ENCODE results near the gene SNRNP40. TPM values are rescaled to one million over a fixed set of nuclear protein-coding genes. Genes with fewer than 3 reads are reported as not detected.

Gene SNRNP40
- total and polyA plus RNA-seq, 9 donors: 26.0 to 62.3 (median 43.2) TPM

DNA sequence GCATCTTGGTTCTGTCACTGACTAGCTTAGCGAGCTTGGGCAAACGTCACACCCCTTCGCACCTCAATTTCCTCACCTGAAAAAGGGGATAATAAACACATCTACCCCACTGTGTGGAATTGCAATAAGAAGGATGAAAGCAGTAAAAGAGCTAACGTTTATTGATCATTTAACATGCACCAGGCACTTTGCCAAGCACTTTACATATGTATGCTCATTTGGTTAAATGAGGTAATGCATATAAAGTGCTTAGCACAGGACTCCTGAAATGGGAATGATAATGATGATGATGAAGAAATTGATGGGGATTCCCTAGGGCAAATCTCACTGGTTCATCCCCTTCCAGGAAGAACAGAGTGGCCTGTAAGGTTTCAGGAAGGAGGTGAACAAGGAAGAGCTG lies 61.7 kb downstream of the SNRNP40 start:
- WGBS, 3 donors: 54 to 73% (median 63%) methylated on average over 4 of the region's 4 CpGs
- intact Hi-C loops (cut with DNase I): no loop called here
- TF ChIP-seq, protein P1, sequence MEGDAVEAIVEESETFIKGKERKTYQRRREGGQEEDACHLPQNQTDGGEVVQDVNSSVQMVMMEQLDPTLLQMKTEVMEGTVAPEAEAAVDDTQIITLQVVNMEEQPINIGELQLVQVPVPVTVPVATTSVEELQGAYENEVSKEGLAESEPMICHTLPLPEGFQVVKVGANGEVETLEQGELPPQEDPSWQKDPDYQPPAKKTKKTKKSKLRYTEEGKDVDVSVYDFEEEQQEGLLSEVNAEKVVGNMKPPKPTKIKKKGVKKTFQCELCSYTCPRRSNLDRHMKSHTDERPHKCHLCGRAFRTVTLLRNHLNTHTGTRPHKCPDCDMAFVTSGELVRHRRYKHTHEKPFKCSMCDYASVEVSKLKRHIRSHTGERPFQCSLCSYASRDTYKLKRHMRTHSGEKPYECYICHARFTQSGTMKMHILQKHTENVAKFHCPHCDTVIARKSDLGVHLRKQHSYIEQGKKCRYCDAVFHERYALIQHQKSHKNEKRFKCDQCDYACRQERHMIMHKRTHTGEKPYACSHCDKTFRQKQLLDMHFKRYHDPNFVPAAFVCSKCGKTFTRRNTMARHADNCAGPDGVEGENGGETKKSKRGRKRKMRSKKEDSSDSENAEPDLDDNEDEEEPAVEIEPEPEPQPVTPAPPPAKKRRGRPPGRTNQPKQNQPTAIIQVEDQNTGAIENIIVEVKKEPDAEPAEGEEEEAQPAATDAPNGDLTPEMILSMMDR (IDR thresholded peaks at IDR 0.05): no peak
- TF ChIP-seq POLR2A (IDR thresholded peaks at IDR 0.05) (no peak), EP300 (IDR thresholded peaks at IDR 0.05) (no peak)
- Histone ChIP-seq H3K27ac (no peak overlapping the region), H3K4me1 (ENCODE audit: insufficient read depth) (no peaks in the 10 kb centered on the region), H3K4me3 (no peak overlapping the region), H3K36me3 (no peaks in the 10 kb centered on the region), H3K9me3 (no peaks in the 10 kb centered on the region), H3K27me3 (no peaks in the 10 kb centered on the region)
- no peak for DNase-seq

DNA sequence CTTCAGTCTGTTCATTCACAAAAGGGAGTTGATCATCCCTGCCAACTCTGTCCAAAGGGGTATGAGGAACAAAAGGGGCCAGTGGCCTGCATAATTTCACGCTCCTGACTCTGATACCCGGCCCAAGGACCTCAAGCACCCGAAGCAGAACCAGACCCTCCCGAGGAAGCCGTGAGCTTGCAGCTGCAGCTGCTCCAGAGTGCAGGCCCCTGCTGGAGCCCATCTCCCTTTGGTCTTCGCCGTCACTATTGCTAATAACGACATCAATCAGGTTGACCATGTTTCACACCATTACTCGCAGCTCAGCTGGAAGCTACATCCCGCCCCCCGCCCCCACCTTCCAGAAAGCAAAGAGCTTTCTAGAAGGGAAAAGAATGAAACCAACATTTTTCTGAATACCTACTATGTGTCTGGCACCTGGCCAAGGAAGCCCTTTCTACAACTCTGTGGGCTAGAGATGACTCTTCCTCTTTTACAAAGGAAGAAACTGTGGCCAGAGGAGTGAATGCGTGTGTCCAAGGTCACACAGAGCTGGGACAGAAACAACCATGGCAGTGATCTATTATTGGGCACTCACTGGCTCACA lies 62.4 kb downstream of the SNRNP40 start:
- intact Hi-C loops (cut with DNase I): no loop called here
- Histone ChIP-seq H3K9me3 (no peaks in the 10 kb centered on the region), H3K27me3 (no peaks in the 10 kb centered on the region), H3K36me3 (no peaks in the 10 kb centered on the region), H3K4me1 (ENCODE audit: insufficient read depth) (no peaks in the 10 kb centered on the region), H3K27ac (no peak overlapping the region), H3K4me3 (no peak overlapping the region)
- DNase-seq: no peak
- TF ChIP-seq, protein P1 (IDR thresholded peaks at IDR 0.05): no peak
- TF ChIP-seq POLR2A (IDR thresholded peaks at IDR 0.05) (no peak), EP300 (IDR thresholded peaks at IDR 0.05) (no peak)
- WGBS, 3 donors: 61 to 71% (median 64%) methylated on average over 12 of the region's 12 CpGs

- Histone ChIP-seq H3K27ac (no peak overlapping the region), H3K27me3 (no peaks in the 10 kb centered on the region), H3K9me3 (no peaks in the 10 kb centered on the region), H3K36me3 (no peaks in the 10 kb centered on the region), H3K4me1 (ENCODE audit: insufficient read depth) (no peaks in the 10 kb centered on the region), H3K4me3 (no peak overlapping the region)
- no peak for TF ChIP-seq EP300 (IDR thresholded peaks at IDR 0.05)
- TF ChIP-seq POLR2A (IDR thresholded peaks at IDR 0.05): no peak
- TF ChIP-seq, protein P1 (IDR thresholded peaks at IDR 0.05): no peak
- 92 to 95% (median 94%) methylated on average over 2 of the region's 2 CpGs for WGBS, 3 donors
- intact Hi-C loops (cut with DNase I): no loop called here
- no peak for DNase-seq
Measured at GRCh38 chr1:31232689-31233088, 63.9 kb downstream of the SNRNP40 start.

DNA sequence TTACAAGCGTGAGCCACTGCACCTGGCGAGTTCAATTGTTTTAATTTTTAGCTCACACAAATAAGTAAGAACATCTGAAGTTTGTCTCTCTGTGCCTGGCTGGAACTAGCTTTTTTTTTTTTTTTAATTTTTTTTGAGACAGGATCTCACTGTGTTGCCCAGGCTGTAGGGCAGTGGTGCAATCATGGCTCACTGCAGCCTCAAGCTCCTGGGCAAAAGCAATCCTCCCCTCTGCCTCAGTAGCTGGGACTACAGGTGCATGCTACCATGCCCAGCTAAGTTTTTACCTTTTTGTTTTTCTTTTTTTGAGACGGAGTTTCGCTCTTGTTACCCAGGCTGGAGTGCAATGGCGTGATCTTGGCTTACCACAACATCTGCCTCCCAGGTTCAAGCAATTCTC lies 64.8 kb downstream of the SNRNP40 start:
- WGBS, 3 donors: 73 to 85% (median 75%) methylated on average over 5 of the region's 5 CpGs
- no peaks in the 10 kb centered on the region for H3K27me3 ChIP-seq
- intact Hi-C loops (cut with DNase I): no loop called here
- TF ChIP-seq, protein P1 (IDR thresholded peaks at IDR 0.05): no peak
- TF ChIP-seq EP300 (IDR thresholded peaks at IDR 0.05) (no peak), POLR2A (IDR thresholded peaks at IDR 0.05) (no peak)
- no peaks in the 10 kb centered on the region for H3K4me1 ChIP-seq (ENCODE audit: insufficient read depth)
- no peak overlapping the region for H3K27ac ChIP-seq
- H3K9me3 ChIP-seq: no peaks in the 10 kb centered on the region
- no peaks in the 10 kb centered on the region for H3K36me3 ChIP-seq
- no peak for DNase-seq
- no peak overlapping the region for H3K4me3 ChIP-seq
